Ammon's horn (tissue), 1 donor: Measurements from ENCODE around the gene WNK1.
"Not testable (repeated sequence)": the region's sequence is repeated elsewhere in the genome, so short reads cannot be mapped to it uniquely, and the experiment has no call there.

Experiments used
- DNase-seq: peaks from one replicate; pipeline ENCODE4 v3.0.0-alpha.2; 2016; ENCODE audit warnings: low spot score

The WNK1 gene

GRCh38 chr12:751999-752694, at the start of gene WNK1:
Gene WNK1 (plus strand): TSS chr12:752579. CDS start chr12:753566, 987 bp downstream.
- peak; percentile 99 for DNase-seq

- DNase-seq, result no peak
Measured at GRCh38 chr12:704516-705242, 47.7 kb upstream of the WNK1 start.

GRCh38 chr12:708084-708483, 44.3 kb upstream of the WNK1 start:
- not testable (repeated sequence) for DNase-seq

- no peak for DNase-seq
Measured at GRCh38 chr12:709455-710020, 42.8 kb upstream of the WNK1 start.

- DNase-seq, result peak; percentile 38
Measured at GRCh38 chr12:712172-712863, 40.1 kb upstream of the WNK1 start.

GRCh38 chr12:713281-713875, 39.0 kb upstream of the WNK1 start:
- DNase-seq, result no peak

- DNase-seq, result no peak
Measured at GRCh38 chr12:716506-716905, 35.9 kb upstream of the WNK1 start.

- no peak for DNase-seq
Measured at GRCh38 chr12:718756-719102, 33.6 kb upstream of the WNK1 start.

- DNase-seq, result no peak
Measured at GRCh38 chr12:720231-720941, 32.0 kb upstream of the WNK1 start.

- no peak for DNase-seq
Measured at GRCh38 chr12:724194-724855, 28.1 kb upstream of the WNK1 start.

- DNase-seq, result no peak
Measured at GRCh38 chr12:725076-725475, 27.3 kb upstream of the WNK1 start.

GRCh38 chr12:726281-727140, 25.9 kb upstream of the WNK1 start:
- no peak for DNase-seq

- DNase-seq, result no peak
Measured at GRCh38 chr12:727321-727720, 25.1 kb upstream of the WNK1 start.

GRCh38 chr12:728781-729180, 23.6 kb upstream of the WNK1 start:
- no peak for DNase-seq

GRCh38 chr12:729221-729620, 23.2 kb upstream of the WNK1 start:
- DNase-seq, result no peak

- no peak for DNase-seq
Measured at GRCh38 chr12:730550-730949, 21.8 kb upstream of the WNK1 start.

- no peak for DNase-seq
Measured at GRCh38 chr12:737122-737739, 15.1 kb upstream of the WNK1 start.

- DNase-seq, result no peak
Measured at GRCh38 chr12:738712-739111, 13.7 kb upstream of the WNK1 start.

GRCh38 chr12:739349-739748, 13.0 kb upstream of the WNK1 start:
- DNase-seq, result no peak

GRCh38 chr12:740921-741320, 11.5 kb upstream of the WNK1 start:
- DNase-seq, result no peak
